Muscle of leg (tissue), 16 donors: ENCODE measurements around the gene GAS7. TPM values are rescaled to one million over a fixed set of nuclear protein-coding genes. Genes with fewer than 3 reads are reported as not detected.

ENCODE experiments used
- DNase-seq: peaks from one replicate; pipeline ENCODE4 v3.0.0; 2013
- H3K27ac ChIP-seq: one replicate; pipeline ENCODE4 v1.5.1; 2013; ENCODE audit warnings: mild to moderate bottlenecking, low read length, control low read depth
- H3K27me3 ChIP-seq: one replicate; pipeline ENCODE4 v1.6.1; 2013; ENCODE audit warnings: low read length; ENCODE audit not compliant: control insufficient read depth, insufficient read depth
- H3K36me3 ChIP-seq: one replicate; pipeline ENCODE4 v1.6.1; 2013; ENCODE audit warnings: low read length; ENCODE audit not compliant: control insufficient read depth, insufficient read depth
- H3K4me1 ChIP-seq: one replicate; pipeline ENCODE4 v1.6.1; 2013; ENCODE audit warnings: low read length; ENCODE audit not compliant: control insufficient read depth, insufficient read depth
- H3K4me3 ChIP-seq: one replicate; pipeline ENCODE4 v1.5.1; 2013; ENCODE audit warnings: low read length, control low read depth
- H3K9me3 ChIP-seq: replicated peaks from 2 replicates; pipeline ENCODE4 v1.6.1; 2013; ENCODE audit warnings: low read depth, low read length; ENCODE audit not compliant: control insufficient read depth
- WGBS: methylation state at CpG from one replicate; pipeline ENCODE4 v1.1.5; 2013; ENCODE audit warnings: missing lambda C conversion rate; ENCODE audit not compliant: insufficient coverage; 5-methylcytosine and 5-hydroxymethylcytosine counted together
- long read RNA-seq, 11 donors: transcript quantifications; one replicate each; lab custom pipeline, GENCODE V29; 2026
- polyA plus RNA-seq, 8 donors: library from polyadenylated mRNA; unstranded; fragments of 120-200 nt; gene quantifications; one replicate each; pipeline versions ENCODE4 v1.2.1 to v1.2.3, GENCODE V29; 2013; ENCODE audit warnings: inconsistent platforms in 1 of 8, low replicate concordance in 1 of 8; ENCODE audit not compliant: insufficient read length in 8 of 8, insufficient read depth in 1 of 8
- total RNA-seq: library from RNA; stranded (reverse); fragments of 120-200 nt; gene quantifications from one replicate; pipeline ENCODE4 v1.2.4, GENCODE V29; 2013

Gene GAS7
- total RNA-seq: 54.1 TPM
- 10 to 100 TPM; 33.3 to 68.9 (median 45.2) TPM for polyA plus RNA-seq
- long read RNA-seq, donor 1, partial matches to known transcripts: 0 of 3 reads
- long read RNA-seq, donor 1, other reads (novel, unspliced or antisense): 0 of 3 reads
- long read RNA-seq, donor 2, partial matches to known transcripts: 0 of 2 reads
- long read RNA-seq, donor 2, other reads (novel, unspliced or antisense): 0 of 2 reads
- long read RNA-seq, donor 3, full-length matches to known transcripts: 7 of 7 reads
- long read RNA-seq, donor 3, partial matches to known transcripts: 0 of 7 reads
- long read RNA-seq, donor 3, other reads (novel, unspliced or antisense): 0 of 7 reads
- long read RNA-seq, donor 4, full-length matches to known transcripts: 6 of 6 reads
- long read RNA-seq, donor 4, partial matches to known transcripts: 0 of 6 reads
- long read RNA-seq, donor 4, other reads (novel, unspliced or antisense): 0 of 6 reads
- long read RNA-seq, donor 5, full-length matches to known transcripts: 7 of 18 reads
- long read RNA-seq, donor 5, partial matches to known transcripts: 11 of 18 reads
- long read RNA-seq, donor 5, other reads (novel, unspliced or antisense): 0 of 18 reads
- long read RNA-seq, donor 6, full-length matches to known transcripts: 7 of 7 reads
- long read RNA-seq, donor 6, partial matches to known transcripts: 0 of 7 reads
- long read RNA-seq, donor 6, other reads (novel, unspliced or antisense): 0 of 7 reads
- long read RNA-seq, donor 7, full-length matches to known transcripts: 2 of 7 reads
- long read RNA-seq, donor 7, partial matches to known transcripts: 5 of 7 reads
- long read RNA-seq, donor 7, other reads (novel, unspliced or antisense): 0 of 7 reads
- long read RNA-seq, donor 8, full-length matches to known transcripts: 2 of 2 reads
- long read RNA-seq, donor 8, partial matches to known transcripts: 0 of 2 reads
- long read RNA-seq, donor 8, other reads (novel, unspliced or antisense): 0 of 2 reads
- long read RNA-seq, donor 9, full-length matches to known transcripts: 3 of 3 reads
- long read RNA-seq, donor 9, partial matches to known transcripts: 0 of 3 reads
- long read RNA-seq, donor 9, other reads (novel, unspliced or antisense): 0 of 3 reads
- long read RNA-seq, donor 10, full-length matches to known transcripts: 12 of 12 reads
- long read RNA-seq, donor 10, partial matches to known transcripts: 0 of 12 reads
- long read RNA-seq, donor 10, other reads (novel, unspliced or antisense): 0 of 12 reads
- long read RNA-seq, donor 11, full-length matches to known transcripts: 10 of 10 reads
- long read RNA-seq, donor 11, partial matches to known transcripts: 0 of 10 reads
- long read RNA-seq, donor 11, other reads (novel, unspliced or antisense): 0 of 10 reads

DNA sequence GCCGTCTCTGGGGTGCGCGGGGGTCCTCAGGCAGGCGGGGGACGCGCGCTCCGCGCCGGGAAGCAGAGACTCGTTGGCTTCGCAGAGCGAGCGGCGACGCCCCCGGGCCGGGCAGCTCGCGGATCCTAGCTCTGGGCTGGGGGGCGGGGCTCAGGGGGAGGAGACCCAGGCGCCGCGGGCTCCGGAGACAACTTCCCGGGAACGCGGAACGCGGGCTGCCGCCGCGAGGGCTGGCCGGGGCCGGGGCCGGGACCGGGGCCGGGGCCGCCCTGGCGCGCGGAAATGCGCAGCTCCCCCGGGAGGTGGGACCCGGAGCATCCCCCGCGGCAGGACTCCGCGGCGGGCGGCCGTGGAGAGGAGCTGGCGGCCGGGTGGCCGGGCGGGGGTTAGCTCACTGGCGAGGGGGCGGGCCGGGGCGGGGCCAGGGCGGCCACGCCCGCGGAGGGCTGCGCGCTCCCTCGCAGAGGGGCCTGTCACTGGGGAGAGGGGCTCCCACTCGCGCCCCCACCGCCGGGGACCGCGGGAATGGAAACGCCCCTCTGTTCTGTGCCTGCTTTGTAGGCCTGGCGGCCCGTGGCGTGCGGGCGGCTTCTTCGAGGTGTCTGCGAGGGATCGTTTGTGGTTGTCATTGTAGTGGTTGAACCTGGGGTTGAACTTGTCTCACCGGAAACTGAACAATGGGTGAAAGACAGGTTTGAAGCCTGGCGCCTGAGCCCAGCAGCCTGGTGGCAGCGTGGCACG lies at the start of gene GAS7:
Gene GAS7, minus strand, starts transcription at position 98 of the 741 bp plus-strand sequence.
- peak within 1 kb of the TSS; percentile 67 for H3K4me3 ChIP-seq
- H3K4me1 ChIP-seq: peaks cover 29% of the 10 kb centered on the region
- H3K36me3 ChIP-seq: no peaks in the 10 kb centered on the region
- H3K27ac ChIP-seq: no peak within 1 kb of the TSS
- DNase-seq: peak; percentile 90
- H3K9me3 ChIP-seq: peaks cover 12% of the 10 kb centered on the region
- peaks cover 25% of the 10 kb centered on the region for H3K27me3 ChIP-seq
- under 1% methylated on average over 80 of the region's 86 CpGs for WGBS

DNA sequence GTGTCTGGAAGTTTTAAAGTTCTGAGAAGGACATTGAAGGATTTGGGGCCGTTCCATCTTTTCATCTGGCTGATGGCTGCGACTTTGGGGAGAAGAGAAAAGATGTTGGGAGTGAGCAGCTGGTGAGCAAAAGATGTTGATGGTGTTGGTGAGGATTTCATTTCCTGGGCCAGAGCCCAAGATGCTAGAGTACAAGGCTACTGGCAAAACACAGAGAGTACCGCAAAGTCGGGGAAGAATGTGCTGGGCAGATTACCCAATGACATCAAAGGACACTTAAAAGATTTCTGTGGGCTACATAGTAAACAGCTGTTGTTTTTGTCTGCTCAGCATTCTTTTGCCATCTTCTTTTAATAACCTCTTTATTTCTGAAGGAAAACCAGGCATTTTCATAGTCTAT lies 49.4 kb upstream of the GAS7 start:
- WGBS: 53% methylated on average over 4 of the region's 4 CpGs
- peaks cover 5% of the 10 kb centered on the region for H3K4me1 ChIP-seq

DNA sequence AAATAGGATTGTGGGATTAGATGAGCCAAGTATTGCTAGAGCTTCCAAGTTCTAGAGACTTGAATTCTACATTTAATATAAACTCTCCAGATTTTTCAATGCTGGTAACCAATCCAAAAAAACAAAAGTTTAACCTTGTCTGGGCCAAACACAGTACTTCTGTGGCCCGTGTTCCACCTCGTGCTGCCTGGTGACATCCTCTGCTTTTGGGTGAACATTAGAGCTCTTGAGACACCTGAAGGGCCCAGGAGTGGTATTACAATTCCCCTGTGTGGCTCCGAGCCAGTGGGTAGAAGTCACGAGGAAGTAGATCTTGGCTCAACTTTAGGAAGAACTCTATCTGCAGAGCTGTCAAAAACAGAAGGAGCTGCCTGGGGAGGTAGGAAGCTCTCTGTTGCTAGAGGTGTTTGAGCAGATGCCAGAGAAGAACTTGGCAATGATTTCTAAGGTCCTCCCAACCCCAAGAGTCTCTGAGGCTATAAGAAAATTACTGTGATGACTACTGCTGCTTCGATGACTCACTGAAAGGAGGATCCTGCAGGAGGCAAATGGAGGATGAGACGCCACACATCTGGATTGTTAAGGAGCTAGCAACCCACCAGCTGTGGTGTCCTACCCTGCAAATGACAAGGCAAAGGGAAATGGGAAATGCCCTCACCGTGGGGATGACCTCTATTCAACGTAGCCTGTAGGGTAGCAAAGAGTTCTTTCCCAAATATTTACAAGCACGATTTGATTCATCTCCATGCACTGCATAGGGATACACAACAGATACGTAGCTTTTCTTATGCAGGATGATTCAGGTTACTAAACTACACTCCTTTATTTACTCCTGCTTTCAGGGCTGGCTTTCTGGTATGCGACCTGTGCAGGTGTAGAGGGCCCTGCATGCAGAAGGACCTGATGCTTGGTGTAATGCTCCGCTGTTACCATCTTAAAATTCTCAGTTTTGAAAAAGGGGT lies 45.8 kb upstream of the GAS7 start:
- Histone ChIP-seq H3K9me3 (no peaks in the 10 kb centered on the region), H3K36me3 (no peaks in the 10 kb centered on the region), H3K4me3 (no peak overlapping the region), H3K27me3 (no peaks in the 10 kb centered on the region), H3K4me1 (peaks cover 5% of the 10 kb centered on the region), H3K27ac (peak overlapping the region; percentile 69)
- 31% methylated on average over 9 of the region's 12 CpGs for WGBS
- peak; percentile 96 for DNase-seq

More for the DNA sequence above, 49.4 kb upstream of the GAS7 start:
- Histone ChIP-seq H3K36me3 (no peaks in the 10 kb centered on the region), H3K4me3 (no peak overlapping the region), H3K9me3 (no peaks in the 10 kb centered on the region), H3K27me3 (no peaks in the 10 kb centered on the region), H3K27ac (no peak overlapping the region)
- DNase-seq: no peak

DNA sequence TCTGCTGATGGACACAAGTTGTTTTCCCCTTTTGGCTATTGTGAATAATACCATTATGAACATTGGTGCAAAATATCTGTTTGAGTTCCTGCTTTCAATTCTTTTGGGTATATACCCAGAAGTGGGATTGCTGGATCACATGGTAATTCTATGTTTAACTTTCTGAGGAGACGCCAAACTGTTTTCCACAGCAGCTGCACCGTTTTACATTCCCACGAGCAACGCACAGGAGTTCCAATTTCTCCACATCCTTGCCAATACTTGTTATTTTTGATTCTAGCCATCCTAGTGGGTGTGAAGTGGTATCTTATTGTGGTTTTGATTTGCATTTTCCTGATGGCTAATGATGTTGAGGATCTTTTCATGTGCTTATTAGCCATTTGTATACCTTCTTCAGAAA lies 43.4 kb upstream of the GAS7 start:
- Histone ChIP-seq H3K27ac (no peak overlapping the region), H3K9me3 (no peaks in the 10 kb centered on the region), H3K36me3 (no peaks in the 10 kb centered on the region), H3K27me3 (no peaks in the 10 kb centered on the region), H3K4me1 (peaks cover 5% of the 10 kb centered on the region), H3K4me3 (no peak overlapping the region)
- WGBS: no CpG with 5 or more reads among the region's 4 CpGs
- DNase-seq: peak; percentile 53

DNA sequence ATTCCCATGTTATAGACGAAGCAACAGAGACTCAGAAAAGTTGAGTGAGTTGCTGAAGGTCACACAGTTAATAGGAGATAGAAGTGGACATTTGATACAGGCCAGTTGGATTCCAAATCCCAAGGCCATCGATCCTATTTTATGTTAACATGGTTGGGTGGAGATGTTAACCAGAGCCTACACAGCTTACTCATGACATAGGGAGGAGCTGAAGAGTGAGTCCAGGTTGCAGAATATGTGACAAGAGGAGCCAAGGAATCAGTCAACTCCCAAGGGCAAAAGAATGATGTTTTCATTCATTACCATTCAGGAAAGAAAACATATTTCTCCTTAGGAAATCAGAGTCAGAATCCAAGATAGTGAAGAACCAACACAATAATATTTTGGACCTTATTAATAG lies 40.3 kb upstream of the GAS7 start:
- no peaks in the 10 kb centered on the region for H3K36me3 ChIP-seq
- no peaks in the 10 kb centered on the region for H3K27me3 ChIP-seq
- no peak overlapping the region for H3K4me3 ChIP-seq
- no peaks in the 10 kb centered on the region for H3K4me1 ChIP-seq
- H3K9me3 ChIP-seq: no peaks in the 10 kb centered on the region
- no peak for DNase-seq
- no peak overlapping the region for H3K27ac ChIP-seq
- no CpG with 5 or more reads among the region's 2 CpGs for WGBS

DNA sequence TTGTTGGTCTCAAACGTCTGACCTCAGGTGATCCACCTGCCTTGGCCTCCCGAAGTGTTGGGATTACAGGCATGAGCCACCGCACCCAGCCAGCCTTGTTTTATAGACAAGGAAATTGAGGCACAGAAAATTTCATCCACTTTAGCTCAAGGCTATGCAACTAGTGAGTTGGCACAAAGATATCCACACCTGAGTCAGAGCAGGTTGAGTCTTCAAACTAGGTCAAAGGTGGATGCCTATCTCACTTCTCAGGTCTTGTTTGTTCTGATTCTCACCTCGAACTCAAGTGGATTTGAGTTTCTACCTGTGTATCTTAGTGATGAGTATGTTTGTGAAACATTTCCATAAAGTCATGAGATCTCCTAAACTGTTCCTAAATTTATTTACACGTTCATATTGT lies 35.6 kb upstream of the GAS7 start:
- no peaks in the 10 kb centered on the region for H3K36me3 ChIP-seq
- H3K27ac ChIP-seq: no peak overlapping the region
- H3K4me1 ChIP-seq: no peaks in the 10 kb centered on the region
- no peaks in the 10 kb centered on the region for H3K27me3 ChIP-seq
- no CpG with 5 or more reads among the region's 5 CpGs for WGBS
- no peaks in the 10 kb centered on the region for H3K9me3 ChIP-seq
- no peak for DNase-seq
- no peak overlapping the region for H3K4me3 ChIP-seq

DNA sequence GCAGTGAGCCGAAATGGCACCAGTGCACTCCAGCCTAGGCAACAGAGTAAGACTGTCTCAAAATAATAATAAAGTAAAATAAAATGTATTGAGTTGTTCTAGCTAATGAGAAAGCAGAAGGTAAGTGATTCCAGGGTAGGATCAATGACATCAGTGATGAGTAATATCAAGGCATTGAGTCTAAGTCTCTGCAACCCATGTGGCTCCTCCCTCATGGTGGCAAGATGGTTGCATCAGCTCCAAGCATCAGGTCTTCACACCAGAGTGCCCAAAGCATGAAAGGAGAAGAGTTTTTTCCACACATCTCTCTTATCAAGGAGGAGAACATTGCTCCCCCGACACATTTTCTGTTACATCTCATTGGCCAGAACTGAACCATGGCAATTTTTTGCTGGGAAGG lies 34.8 kb upstream of the GAS7 start:
- Histone ChIP-seq H3K36me3 (no peaks in the 10 kb centered on the region), H3K4me1 (no peaks in the 10 kb centered on the region), H3K27me3 (no peaks in the 10 kb centered on the region), H3K9me3 (no peaks in the 10 kb centered on the region), H3K4me3 (no peak overlapping the region), H3K27ac (no peak overlapping the region)
- WGBS: no CpG with 5 or more reads among the region's 2 CpGs
- no peak for DNase-seq

DNA sequence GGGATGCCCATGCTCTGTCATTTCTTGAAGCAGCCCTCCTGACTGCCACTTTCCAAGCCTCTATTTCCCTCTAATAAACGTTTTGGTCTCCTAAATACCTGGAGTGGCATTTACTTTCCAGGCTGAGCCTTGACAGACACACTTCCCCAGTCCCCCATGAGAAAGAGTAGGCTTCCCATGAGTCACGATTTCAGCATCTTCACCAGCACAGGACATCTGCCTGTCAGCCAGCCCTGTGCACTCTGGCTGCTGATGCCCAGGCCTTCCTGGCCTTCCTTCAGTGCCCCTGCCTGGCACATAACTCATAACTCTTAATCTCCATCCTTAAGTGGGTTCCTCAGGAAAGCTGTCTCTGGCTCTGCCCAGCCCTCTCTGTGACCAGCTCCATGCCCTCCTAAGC lies 30.8 kb upstream of the GAS7 start:
- H3K27ac ChIP-seq: no peak overlapping the region
- H3K36me3 ChIP-seq: no peaks in the 10 kb centered on the region
- no peaks in the 10 kb centered on the region for H3K9me3 ChIP-seq
- DNase-seq: no peak
- no peaks in the 10 kb centered on the region for H3K27me3 ChIP-seq
- H3K4me1 ChIP-seq: no peaks in the 10 kb centered on the region
- 63% methylated on average over 2 of the region's 2 CpGs for WGBS
- no peak overlapping the region for H3K4me3 ChIP-seq
